GM12874 (cell line): Measurements from ENCODE around the gene EXD3.

Source experiments
- CTCF ChIP-seq: IDR thresholded peaks from 2 replicates; pipeline ENCODE4 v1.5.1; 2011; ENCODE audit warnings: low read depth, mild to moderate bottlenecking, control low read depth, low read length, moderate library complexity; ENCODE audit not compliant: insufficient read depth

Gene EXD3

GRCh38 chr9:137366891-137367381 is 56.0 kb downstream of the EXD3 start:
- TF ChIP-seq CTCF = no peak

GRCh38 chr9:137366445-137366810 is 56.5 kb downstream of the EXD3 start:
- TF ChIP-seq CTCF = no peak

- no peak for TF ChIP-seq CTCF
These were observed 57.2 kb downstream of the EXD3 start for GRCh38 chr9:137365552-137366444.

GRCh38 chr9:137365056-137365455 is 57.9 kb downstream of the EXD3 start:
- TF ChIP-seq CTCF = no peak

- TF ChIP-seq CTCF = no peak
These were observed 63.1 kb downstream of the EXD3 start for GRCh38 chr9:137359850-137360249.

- TF ChIP-seq CTCF = no peak
These were observed 64.8 kb downstream of the EXD3 start for GRCh38 chr9:137358126-137358525.

- no peak for TF ChIP-seq CTCF
These were observed 65.8 kb downstream of the EXD3 start for GRCh38 chr9:137357166-137357565.
